HG02981 (cell line): ENCODE data around the gene TNFRSF25.
"Not testable (repeated sequence)": the region's sequence is repeated elsewhere in the genome, so short reads cannot be mapped to it uniquely, and the experiment has no call there.

Experiments used
- ATAC-seq: cut with Tn5 transposase; IDR thresholded peaks from one replicate; pipeline ENCODE4 v1.9.1; 2021; ENCODE audit warnings: mild to moderate bottlenecking, moderate library complexity; ENCODE audit not compliant: unreplicated experiment

TNFRSF25 gene

GRCh38 chr1:6470132-6471085 lies 4.4 kb upstream of the TNFRSF25 start:
- no peak for ATAC-seq

- no peak for ATAC-seq
Measured at GRCh38 chr1:6468729-6469461, 2.9 kb upstream of the TNFRSF25 start.

GRCh38 chr1:6467744-6468688 lies 2.0 kb upstream of the TNFRSF25 start:
- no peak for ATAC-seq

GRCh38 chr1:6467224-6467623 lies 1.3 kb upstream of the TNFRSF25 start:
- no peak for ATAC-seq

- ATAC-seq = no peak
Measured at GRCh38 chr1:6466751-6467150, 778 bp upstream of the TNFRSF25 start.

- no peak for ATAC-seq
Measured at GRCh38 chr1:6465461-6466005, 440 bp downstream of the TNFRSF25 start.

GRCh38 chr1:6464915-6465314 lies 1.1 kb downstream of the TNFRSF25 start:
- no peak for ATAC-seq

- ATAC-seq = no peak
Measured at GRCh38 chr1:6464514-6464836, 1.5 kb downstream of the TNFRSF25 start.

- no peak for ATAC-seq
Measured at GRCh38 chr1:6463120-6463412, 2.9 kb downstream of the TNFRSF25 start.

- no peak for ATAC-seq
Measured at GRCh38 chr1:6462412-6463119, 3.4 kb downstream of the TNFRSF25 start.

- ATAC-seq = no peak
Measured at GRCh38 chr1:6461538-6462411, 4.2 kb downstream of the TNFRSF25 start.

GRCh38 chr1:6461051-6461530 lies 4.9 kb downstream of the TNFRSF25 start:
- ATAC-seq = no peak

- no peak for ATAC-seq
Measured at GRCh38 chr1:6460301-6461050, 5.5 kb downstream of the TNFRSF25 start.

- no peak for ATAC-seq
Measured at GRCh38 chr1:6459850-6460265, 6.1 kb downstream of the TNFRSF25 start.

- no peak for ATAC-seq
Measured at GRCh38 chr1:6456800-6457466, 9.0 kb downstream of the TNFRSF25 start.

- ATAC-seq = not testable (repeated sequence)
Measured at GRCh38 chr1:6455752-6456520, 10.0 kb downstream of the TNFRSF25 start.
